Mucosa of rectum (tissue), 2 donors: ENCODE measurements around the gene KCNIP2.

Experiments
- H3K27ac ChIP-seq, 2 donors: one replicate each; pipeline ENCODE4 v1.7.0; 2013; ENCODE audit warnings: inconsistent platforms in 2 of 2, low read depth in 2 of 2, low read length in 2 of 2
- H3K27me3 ChIP-seq, 2 donors: one replicate each; pipeline ENCODE4 v1.7.0; 2013; ENCODE audit warnings: low read length in 2 of 2; ENCODE audit not compliant: control insufficient read depth in 2 of 2, insufficient read depth in 2 of 2
- H3K36me3 ChIP-seq, 2 donors: one replicate each; pipeline ENCODE4 v1.7.0; 2013; ENCODE audit warnings: low read length in 2 of 2; ENCODE audit not compliant: control insufficient read depth in 2 of 2, insufficient read depth in 2 of 2
- H3K4me1 ChIP-seq, 2 donors: one replicate each; pipeline ENCODE4 v1.7.0; 2013; ENCODE audit warnings: low read length in 2 of 2, mild to moderate bottlenecking in 1 of 2; ENCODE audit not compliant: control insufficient read depth in 2 of 2, insufficient read depth in 2 of 2
- H3K4me3 ChIP-seq, 2 donors: one replicate each; pipeline ENCODE4 v1.7.0; 2013; ENCODE audit warnings: low read length in 2 of 2
- H3K9ac ChIP-seq, 2 donors: one replicate each; pipeline ENCODE4 v1.7.0; 2013; ENCODE audit warnings: low read length in 2 of 2, low read depth in 1 of 2, mild to moderate bottlenecking in 1 of 2
- H3K9me3 ChIP-seq, 2 donors: one replicate each; pipeline ENCODE4 v1.7.0; 2013; ENCODE audit warnings: low read length in 2 of 2; ENCODE audit not compliant: control insufficient read depth in 2 of 2
- donor health status: healthy.
- donor health status: Normal muscosa, but diverticular disease.

Gene KCNIP2

GRCh38 chr10:101879456-101880231 is 36.0 kb upstream of the KCNIP2 start:
- Histone ChIP-seq H3K36me3 (peaks cover 3 to 4% of the 10 kb centered on the region in 2 donors), H3K4me3 (no peak overlapping the region), H3K27ac (no peak overlapping the region)

GRCh38 chr10:101878869-101879268 is 35.3 kb upstream of the KCNIP2 start:
- no peak overlapping the region for H3K4me3 ChIP-seq
- H3K36me3 ChIP-seq = peaks cover 3 to 4% of the 10 kb centered on the region in 2 donors
- H3K27ac ChIP-seq = no peak overlapping the region
- no peak overlapping the region for H3K9ac ChIP-seq
- no peaks in the 10 kb centered on the region for H3K9me3 ChIP-seq
- H3K27me3 ChIP-seq = no peaks in the 10 kb centered on the region
- H3K4me1 ChIP-seq = no peaks in the 10 kb centered on the region

More at GRCh38 chr10:101879456-101880231, 36.0 kb upstream of the KCNIP2 start:
- H3K9me3 ChIP-seq = no peaks in the 10 kb centered on the region
- H3K4me1 ChIP-seq = no peaks in the 10 kb centered on the region
- no peak overlapping the region for H3K9ac ChIP-seq
- no peaks in the 10 kb centered on the region for H3K27me3 ChIP-seq

- Histone ChIP-seq H3K4me3 (no peak overlapping the region), H3K9ac (no peak overlapping the region), H3K27me3 (no peaks in the 10 kb centered on the region), H3K4me1 (no peaks in the 10 kb centered on the region), H3K36me3 (peaks cover 3 to 4% of the 10 kb centered on the region in 2 donors), H3K9me3 (no peaks in the 10 kb centered on the region), H3K27ac (no peak overlapping the region)
Observed at GRCh38 chr10:101875068-101875688, 31.6 kb upstream of the KCNIP2 start.

DNA sequence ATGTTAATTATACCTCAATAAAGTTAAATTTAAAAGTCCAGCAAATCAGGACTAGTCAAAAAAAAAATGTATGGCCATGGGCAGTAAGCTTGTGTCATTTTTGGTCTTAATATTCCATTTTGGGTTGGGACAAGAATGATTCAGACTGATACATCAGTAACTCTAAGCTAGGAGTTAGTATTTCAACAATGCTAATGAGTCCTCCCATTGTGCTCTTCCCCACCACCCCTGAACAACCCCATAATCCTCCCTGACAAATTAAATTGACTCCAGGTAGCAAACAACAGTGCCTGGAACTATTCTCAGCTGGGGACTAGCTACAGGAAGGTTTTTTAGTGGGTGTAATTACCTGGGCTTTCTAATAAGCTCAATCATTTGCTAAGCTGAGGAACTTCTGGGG is 30.7 kb upstream of the KCNIP2 start:
- Histone ChIP-seq H3K36me3 (no peaks in the 10 kb centered on the region), H3K4me3 (no peak overlapping the region), H3K4me1 (no peaks in the 10 kb centered on the region), H3K27ac (no peak overlapping the region), H3K9ac (no peak overlapping the region), H3K27me3 (no peaks in the 10 kb centered on the region), H3K9me3 (no peaks in the 10 kb centered on the region)

GRCh38 chr10:101867931-101868330 is 24.3 kb upstream of the KCNIP2 start:
- Histone ChIP-seq H3K4me1 (no peaks in the 10 kb centered on the region), H3K27me3 (no peaks in the 10 kb centered on the region), H3K9me3 (no peaks in the 10 kb centered on the region), H3K4me3 (no peak overlapping the region), H3K27ac (no peak overlapping the region), H3K36me3 (no peaks in the 10 kb centered on the region), H3K9ac (no peak overlapping the region)

- no peaks in the 10 kb centered on the region for H3K27me3 ChIP-seq
- H3K4me3 ChIP-seq = no peak overlapping the region
- H3K36me3 ChIP-seq = peaks cover 0 to 3% of the 10 kb centered on the region in 2 donors
- H3K9ac ChIP-seq = no peak overlapping the region
- no peaks in the 10 kb centered on the region for H3K9me3 ChIP-seq
- H3K4me1 ChIP-seq = no peaks in the 10 kb centered on the region
- H3K27ac ChIP-seq = peak overlapping the region in 1 of 2 donors; percentile 26
Observed at GRCh38 chr10:101859530-101859929, 15.9 kb upstream of the KCNIP2 start.

DNA sequence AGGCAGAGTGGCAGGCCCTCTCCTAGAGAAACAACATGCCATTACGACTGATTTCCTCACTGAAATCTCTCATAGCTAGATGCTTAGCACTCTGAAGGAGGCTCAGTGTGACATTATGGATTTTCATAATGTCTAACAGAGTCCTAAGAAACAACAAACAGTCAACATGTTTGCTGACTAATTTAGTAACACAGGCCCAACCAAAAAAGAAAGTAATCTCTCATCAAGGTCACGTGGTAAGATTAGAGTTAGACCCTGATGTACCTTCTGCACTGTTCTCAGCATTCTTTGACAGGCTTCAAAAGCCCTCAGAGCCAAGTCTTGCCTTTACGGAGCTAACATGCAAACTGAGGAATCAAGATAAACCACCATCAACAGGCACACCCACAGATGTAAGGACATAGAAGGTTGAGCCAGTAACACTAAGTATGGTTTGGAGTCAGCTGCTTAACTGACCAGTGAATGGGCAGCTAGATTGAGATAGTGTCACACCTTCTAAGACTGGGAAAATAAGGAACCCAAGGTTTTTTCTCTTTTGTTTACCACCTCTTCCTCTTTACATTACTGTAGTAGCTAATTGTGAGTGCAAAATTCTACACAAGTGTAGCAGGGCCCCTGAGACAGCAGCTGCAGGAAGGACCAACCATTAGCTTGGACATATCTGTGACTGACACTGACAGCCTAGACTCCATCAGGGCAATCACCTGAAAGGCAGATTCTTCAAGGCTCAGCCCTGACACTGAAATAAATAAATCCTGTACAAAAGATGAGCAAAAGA is 15.3 kb upstream of the KCNIP2 start:
- H3K9me3 ChIP-seq = no peaks in the 10 kb centered on the region
- H3K4me3 ChIP-seq = peak overlapping the region in 1 of 2 donors; percentile 14
- no peak overlapping the region for H3K9ac ChIP-seq
- H3K36me3 ChIP-seq = peaks cover 0 to 3% of the 10 kb centered on the region in 2 donors
- no peaks in the 10 kb centered on the region for H3K4me1 ChIP-seq
- H3K27ac ChIP-seq = peak overlapping the region in 1 of 2 donors; percentile 45
- H3K27me3 ChIP-seq = no peaks in the 10 kb centered on the region

DNA sequence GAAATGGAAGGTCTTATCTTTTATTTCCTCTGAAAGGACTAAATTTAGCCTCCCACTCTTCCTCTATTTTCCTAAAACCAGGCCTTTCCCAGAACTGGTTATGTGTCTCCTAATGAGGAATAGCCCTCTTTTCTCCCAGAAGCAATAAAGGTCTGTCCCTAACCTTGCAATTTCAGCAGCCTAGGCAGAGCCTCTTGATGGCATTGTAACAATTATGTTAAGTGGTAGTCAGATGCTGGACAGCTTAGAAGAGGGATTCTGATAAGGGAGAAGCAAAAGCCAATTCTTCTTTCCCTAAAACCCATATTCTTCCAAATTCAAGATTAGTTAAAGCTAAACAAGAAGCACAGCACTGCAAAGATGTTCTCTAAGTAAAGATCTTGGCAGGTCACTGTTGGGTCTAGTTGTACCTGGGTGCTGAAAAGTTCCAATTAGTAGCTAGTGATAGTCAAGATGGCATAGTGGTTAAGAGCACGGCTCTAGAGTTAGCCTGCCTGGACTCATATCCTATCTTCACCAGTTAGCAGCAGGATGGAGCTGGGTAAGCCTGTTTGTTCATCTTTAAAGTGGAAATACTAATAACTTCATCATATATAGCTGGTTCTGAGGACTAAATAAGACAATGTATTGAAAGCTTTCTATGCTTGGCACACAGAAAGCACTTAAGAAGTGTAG is 14.3 kb upstream of the KCNIP2 start:
- no peak overlapping the region for H3K27ac ChIP-seq
- no peaks in the 10 kb centered on the region for H3K27me3 ChIP-seq
- no peak overlapping the region for H3K4me3 ChIP-seq
- no peaks in the 10 kb centered on the region for H3K4me1 ChIP-seq
- H3K9ac ChIP-seq = no peak overlapping the region
- H3K36me3 ChIP-seq = peaks cover 0 to 3% of the 10 kb centered on the region in 2 donors
- H3K9me3 ChIP-seq = no peaks in the 10 kb centered on the region

DNA sequence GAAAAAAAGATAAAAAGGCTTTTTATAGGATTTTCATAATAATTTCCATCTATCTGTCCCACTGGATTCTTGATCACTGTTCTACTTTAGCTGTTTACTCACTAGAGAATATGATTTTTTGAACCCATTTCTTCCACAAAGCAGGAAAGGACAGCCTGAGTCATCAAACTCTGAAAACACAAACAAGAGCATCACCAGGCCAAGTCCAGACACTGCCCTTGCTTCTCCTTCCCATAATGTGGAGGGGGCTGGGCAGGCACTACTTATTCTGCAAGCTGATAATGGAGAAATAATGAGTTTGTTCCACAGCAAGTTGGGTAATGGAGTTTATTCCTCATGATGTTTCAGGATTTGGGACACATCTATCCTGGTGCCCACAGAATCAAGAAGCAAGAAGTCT is 13.0 kb upstream of the KCNIP2 start:
- H3K27ac ChIP-seq = no peak overlapping the region
- H3K9ac ChIP-seq = no peak overlapping the region
- H3K4me3 ChIP-seq = no peak overlapping the region
- no peaks in the 10 kb centered on the region for H3K27me3 ChIP-seq
- H3K9me3 ChIP-seq = no peaks in the 10 kb centered on the region
- peaks cover 0 to 3% of the 10 kb centered on the region in 2 donors for H3K36me3 ChIP-seq
- H3K4me1 ChIP-seq = no peaks in the 10 kb centered on the region
